IPS DF 4.7 (cell line): ENCODE measurements around the gene ADAMTS13.

Source experiments
- DNase-seq: peaks from one replicate; pipeline ENCODE4 v3.0.0-alpha.2; 2013; ENCODE audit warnings: low spot score; ENCODE audit errors: extremely low read depth

Gene ADAMTS13

DNA sequence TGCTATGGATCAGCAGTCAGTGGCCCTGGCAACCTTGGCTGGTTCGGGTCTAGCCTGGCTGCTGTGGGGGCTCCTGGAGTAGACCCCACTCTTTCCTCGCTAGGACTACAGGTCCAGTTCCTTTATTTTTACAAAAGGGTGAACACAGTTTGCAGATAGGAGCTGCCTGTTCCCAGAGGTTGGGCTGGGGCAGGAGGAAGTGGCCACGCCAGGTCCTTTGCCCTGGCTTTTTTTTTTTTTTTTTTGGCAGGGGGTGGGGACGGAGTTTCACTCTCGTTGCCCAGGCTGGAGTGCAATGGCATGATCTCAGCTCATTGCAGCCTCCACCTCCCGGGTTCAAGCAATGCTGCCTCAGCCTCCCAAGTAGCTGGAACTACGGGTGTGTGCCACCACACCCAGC is 48.8 kb downstream of the ADAMTS13 start:
- no peak for DNase-seq

DNA sequence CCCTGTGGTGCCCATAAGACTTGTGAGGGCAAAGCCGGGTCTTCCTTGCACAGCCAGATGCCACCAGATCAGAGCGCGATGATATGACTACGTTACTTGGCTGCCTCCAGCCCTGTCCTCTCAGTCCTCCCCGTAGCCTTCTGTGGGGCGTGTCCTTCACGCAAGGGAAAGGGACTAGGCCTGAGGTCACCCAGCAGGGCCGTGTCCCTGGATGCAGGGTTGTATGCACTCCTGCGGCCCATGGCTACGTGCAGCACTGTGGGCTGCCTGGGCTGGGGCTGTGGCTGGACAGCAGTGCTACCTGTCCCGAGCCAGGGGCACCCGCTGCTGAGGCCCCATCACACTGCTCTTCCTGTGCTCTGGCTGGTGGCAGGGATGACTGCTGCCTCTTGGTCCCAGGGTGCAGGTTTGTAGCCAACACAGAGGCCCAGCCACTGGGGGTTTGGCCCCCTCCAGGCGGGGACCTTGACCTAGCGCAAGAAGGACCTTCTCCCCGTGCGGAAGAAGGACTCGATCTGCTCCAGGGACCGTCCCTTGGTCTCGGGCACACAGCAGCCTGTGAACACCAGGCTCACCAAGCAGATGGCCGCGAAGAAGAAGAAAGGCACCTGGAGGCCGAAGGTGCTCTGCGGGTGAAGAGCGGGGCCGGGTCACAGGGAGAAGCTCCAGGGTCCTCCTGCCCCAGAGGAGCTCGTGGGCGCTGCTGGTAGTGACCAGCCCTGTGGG is 49.5 kb downstream of the ADAMTS13 start:
- DNase-seq: no peak

DNA sequence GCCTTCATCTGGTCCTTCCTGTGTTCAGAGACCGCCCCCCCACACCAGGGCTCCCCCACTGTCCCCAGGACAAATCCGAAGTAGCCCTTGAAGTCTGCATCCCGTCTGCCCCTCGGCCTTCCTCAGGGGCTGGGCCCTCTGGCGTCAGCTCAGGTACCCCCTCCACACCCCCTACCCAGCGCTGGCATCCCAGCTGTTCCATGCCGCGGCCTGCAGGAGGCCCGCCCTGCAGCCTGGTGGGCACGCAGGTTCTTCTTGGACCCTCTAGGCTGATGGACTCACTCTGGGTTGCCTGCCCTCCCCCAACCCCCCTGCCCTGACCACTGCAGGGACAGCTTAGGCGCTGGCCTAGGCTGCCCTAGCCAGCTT is 50.1 kb downstream of the ADAMTS13 start:
- DNase-seq: no peak

DNA sequence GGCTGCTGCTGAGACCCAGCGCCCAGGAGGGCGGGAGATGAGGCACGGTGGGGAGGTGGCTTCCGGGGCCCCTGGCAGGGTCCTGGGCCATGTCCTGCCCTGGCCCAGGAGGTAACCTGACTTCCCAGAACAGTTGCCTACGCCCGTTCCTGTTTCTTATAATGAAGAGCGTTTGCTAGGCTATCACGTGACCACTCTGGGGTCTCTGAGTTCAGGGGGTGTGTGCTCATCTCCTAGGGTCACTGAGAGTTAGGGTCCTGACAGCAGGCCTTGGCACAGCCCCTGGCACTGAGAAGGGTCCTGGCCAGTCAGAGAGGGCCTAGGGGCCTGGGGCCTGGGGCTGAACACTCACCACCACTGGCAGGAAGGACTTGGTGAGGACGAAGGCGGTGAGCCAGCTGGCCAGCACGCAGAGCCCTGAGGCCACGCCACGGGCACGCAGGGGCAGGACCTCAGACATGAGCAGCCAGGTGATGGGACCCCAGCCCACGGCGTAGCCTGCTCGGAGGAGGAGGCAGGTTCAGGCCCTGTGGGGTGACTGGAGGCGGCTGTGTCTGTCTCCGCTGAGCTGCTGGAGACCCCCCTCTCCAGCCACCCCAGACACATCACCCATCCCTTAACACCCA is 50.7 kb downstream of the ADAMTS13 start:
- no peak for DNase-seq

DNA sequence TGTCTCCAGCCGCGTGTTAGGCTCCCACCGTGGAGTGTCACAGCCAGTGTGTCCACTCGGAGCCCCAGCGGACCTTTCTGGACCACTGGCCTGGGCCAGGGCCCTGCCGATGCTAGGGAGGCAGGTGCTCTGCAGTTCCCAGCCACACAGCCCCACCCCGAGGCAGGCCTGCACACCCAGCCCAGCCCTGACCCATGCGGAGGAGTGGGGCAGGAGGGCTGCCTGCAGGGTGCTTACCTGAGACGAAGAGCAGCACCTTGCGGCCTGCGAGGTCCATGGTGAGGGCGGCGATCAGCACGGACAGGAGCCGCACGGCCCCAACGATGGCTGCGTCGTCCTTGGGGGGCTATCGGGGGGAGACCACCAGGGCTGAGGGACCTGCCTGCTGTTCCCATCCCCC is 51.6 kb downstream of the ADAMTS13 start:
- DNase-seq: no peak

DNA sequence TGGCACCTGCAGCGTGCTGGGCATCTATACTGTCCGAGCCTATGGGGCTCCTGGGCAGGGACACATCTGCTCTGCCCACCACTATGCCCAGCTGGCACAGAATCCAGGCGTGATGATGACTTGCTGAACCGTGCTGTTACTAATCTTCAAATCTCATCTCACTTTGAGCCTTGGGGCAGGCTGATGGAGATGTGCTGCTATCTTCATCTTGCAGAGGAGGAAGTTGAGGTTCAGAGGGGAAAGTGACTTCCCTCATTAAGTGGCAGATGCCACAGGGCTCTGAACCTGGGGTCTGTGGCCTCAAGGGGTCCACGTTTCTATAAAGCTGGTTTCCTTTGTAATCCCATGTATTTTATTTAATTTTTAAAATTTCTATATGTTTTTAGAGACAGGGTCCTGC is 52.0 kb downstream of the ADAMTS13 start:
- DNase-seq: no peak

DNA sequence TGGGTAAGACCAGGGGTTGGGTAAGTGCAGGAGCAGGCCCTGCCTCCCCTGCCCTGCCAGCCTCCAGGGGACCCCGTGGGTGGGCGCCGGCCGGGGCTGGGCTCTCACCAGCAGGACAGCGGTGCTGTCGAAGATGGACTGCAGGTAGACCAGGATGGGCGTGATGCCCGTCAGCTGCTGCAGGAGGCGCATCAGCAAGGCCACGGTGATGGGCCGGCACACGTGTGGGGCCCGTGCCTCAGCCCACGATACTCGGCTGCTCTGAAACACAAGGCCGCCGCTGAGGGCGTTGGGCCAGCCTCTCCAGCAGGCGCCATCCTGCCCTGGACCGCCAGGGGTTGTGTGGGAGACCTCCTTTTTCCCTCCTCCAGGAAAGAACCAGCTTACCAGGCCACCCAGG is 52.7 kb downstream of the ADAMTS13 start:
- DNase-seq: no peak

DNA sequence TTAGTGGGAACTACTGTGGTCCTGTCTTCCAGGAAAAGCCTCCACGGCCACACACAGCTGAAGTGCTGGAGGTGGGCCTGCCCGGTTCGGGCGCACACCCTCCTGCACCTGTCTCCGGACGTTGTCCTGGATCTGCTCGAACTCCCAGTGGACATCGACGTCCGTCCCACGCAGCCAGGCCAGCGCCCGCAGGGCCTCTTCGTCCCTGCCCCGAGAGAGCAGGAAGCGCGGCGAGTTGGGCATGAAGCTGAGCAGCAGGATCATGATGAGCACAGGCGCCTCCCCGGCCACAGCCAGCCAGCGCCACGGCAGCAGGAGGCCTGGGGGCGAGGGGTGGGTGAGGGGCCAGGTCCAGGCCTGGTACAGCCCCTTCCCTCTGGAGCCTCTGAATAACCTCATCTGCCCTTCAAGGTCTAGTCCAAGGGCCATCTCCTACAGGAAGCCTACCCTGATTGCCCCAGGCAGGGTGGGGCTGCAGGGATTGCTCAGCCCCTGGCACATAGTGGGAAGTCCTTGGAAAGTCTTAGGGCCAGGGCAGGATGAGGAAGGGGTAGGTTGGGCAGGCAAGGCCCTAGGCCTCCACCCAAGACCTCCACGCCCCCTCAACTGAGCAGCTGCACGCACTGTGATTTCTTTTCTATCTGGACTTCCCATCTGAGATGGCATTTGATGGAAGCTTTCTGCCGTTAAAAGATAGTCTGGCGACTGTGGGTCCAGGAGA is 53.3 kb downstream of the ADAMTS13 start:
- no peak for DNase-seq

DNA sequence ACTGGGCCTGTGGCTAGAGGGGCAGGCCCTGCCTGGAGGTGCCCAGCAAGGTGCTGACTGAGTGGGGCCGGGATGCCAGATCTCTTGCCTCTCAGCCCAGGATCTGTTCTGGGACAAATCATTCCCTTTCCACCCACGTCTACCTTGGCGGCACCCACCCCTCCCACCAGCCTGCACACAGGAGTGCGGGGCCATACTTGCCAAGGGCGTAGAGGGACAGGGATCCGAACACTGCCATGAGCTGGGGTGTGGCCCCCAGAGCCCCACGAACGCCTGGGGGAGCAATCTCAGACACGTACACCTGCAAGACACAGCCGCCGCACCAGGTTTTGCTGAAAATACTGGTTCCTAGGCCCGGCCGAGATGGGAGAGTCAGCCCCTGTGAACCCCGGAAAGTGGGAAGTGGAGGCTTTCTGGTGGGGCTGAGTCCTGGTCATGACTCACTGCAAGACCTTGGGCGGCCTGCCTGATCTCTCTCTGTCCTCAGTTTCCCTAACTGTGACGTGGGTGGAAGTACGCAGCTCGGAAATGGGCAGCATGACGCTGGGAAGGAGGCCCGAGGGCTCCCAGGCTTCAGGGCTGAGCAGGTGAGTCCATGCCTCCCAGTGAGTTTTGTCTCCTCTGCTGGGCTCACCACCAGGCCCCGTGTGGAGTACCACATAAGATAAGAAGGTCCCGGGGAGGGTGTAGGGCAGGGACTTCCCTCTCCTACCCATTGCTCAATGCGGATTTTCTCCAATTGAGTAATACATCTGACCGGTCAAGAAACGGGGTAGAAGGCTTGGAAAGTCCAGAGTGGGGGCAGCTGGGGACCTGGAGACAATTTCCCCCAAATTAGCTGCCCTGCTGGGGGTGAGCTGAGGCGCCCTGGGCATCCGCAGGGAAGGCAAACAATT is 54.1 kb downstream of the ADAMTS13 start:
- DNase-seq: no peak

DNA sequence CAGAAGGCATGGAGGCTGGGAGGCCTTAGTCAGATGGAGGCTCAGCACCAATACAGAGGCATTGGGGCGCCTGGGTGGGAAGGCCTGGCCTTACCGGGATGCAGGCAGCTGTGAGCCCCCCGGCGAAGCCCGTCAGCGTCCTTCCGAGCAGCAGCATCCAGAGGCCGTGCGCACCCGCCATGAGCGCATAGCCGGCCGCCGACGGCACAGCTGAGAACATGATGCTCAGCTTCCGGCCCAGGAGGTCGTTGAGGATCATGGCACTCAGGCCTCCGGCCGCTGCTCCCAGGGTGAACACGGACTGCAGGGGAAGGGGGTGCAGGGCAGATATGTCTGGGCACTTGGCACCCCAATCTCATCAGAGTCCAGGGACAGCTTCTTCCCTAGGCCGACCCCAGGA is 54.8 kb downstream of the ADAMTS13 start:
- no peak for DNase-seq

DNA sequence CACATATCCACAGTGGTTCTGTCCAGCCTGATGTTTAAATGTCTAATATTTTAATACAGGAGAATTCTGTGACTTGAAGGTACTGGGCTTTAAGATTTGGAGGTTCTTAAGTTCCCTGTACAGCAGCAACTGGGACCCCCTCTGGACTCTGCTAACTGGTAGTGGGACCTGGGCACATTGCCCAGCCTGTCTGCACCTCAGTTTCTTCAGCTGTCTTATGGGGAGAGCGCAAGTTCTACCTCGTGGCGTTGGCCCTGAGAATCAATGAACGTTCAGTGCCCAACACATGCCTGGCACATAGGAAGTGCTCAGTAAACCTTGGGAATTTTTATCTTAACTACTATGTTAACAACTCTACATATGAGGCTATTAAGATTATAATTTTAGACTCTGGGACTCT is 55.3 kb downstream of the ADAMTS13 start:
- DNase-seq: no peak

DNA sequence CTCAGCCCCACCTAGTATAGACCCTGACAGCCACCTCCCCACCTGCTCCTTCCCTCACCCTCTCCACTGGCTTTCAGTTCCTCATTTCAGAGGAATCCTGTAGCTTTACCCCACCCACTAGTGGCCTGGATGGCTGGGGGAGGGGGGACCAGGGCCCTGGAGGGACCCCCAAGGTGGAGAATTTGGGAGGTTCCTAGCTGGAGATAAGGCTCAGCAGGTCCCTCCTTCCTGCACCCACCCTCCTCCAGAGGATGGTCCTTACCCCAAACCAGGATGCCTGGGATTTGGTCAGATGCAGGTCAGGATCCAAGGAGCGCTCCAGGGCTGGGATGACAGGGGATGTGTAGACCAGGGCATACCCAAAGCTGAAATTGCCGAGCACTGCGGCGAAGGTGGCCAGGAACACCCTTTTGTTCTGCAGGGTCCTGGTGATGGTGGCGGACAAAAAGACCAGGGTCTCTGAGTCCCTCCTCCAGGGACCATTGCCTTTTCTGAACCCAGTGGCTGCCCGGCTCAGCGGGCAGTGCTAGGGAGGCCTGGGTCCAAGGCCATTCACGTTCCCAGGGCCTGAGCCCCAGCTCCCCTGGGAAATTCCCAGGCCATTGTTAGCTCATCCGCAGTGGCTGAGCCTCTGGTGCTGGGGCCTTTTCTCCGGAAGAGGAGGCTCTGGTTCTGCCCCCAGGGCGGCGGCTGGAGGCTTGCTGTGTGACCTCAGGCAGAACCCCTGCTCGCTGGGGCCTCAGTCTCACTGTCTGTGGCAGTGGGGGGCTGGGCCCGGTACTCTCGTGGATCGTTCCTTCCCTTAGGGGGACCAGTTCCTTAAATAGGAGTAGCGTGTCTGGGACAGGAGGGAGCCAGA is 56.1 kb downstream of the ADAMTS13 start:
- DNase-seq: no peak

DNA sequence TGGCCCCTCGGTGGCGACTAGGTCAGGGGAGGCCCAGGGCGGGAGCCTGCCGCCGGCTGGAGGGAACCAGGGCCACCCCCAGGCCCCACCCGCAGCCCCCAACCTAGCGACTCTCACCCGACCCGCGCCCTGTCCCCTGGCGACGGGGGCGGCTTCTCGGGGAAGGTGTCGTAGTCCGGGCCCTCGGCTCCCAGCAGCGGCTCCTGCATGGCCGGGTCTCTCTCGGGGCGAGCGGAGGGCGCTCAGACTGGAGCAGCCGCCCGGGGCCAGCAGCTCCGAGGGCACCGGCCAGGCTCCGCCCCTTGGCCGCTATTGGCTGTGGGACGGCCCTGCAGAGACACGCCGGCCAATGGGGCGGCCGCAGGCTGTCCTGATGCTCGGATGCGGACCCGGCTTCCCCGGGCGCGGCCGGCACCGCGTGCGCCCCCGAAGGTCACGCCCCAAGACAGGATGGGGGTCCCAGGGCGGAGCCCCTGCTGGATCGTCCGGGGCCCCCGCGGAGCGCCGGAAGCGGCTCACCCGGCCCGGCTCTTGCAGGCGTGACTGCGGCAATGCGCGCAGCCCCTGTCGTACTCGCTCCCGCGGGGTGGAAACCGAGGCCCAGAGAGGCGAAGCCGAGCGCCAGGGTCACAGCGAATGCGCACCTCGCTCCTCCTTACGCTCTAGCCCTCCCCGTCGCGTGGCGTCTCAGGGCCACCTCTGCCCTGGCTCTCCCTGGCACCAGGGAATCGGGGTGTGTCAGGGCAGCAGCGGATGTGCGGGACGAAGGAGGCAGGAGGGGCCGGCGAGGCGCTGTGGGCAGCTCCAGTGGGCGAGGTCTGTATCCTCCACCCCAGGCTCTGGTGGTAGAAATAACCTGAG is 56.9 kb downstream of the ADAMTS13 start, which contains the start of gene SLC2A6:
Gene SLC2A6, minus strand, starts transcription at position 249 of the 861 bp plus-strand sequence. Its CDS starts 40 bp downstream, at position 209.
- no peak for DNase-seq

DNA sequence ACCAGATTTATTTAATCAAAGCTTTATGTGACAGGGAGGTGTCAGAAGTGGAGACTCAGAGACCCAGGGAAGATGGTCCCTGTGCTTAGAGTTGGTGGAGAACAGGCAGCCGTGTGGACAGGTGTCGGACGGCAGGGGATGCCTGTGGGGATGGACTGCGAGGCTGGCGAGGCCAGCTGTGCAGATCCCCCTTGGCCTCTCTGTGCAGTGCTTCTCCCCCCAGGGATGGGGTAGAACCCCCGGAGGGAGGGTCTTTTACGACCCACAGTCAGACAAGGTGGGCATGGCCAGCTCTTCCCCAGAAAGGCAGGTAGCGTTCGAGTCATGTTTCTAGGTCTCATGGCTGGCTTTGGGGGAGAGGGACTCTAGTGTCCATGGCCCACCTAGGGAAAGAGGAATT is 61.4 kb downstream of the ADAMTS13 start:
- DNase-seq: no peak

DNA sequence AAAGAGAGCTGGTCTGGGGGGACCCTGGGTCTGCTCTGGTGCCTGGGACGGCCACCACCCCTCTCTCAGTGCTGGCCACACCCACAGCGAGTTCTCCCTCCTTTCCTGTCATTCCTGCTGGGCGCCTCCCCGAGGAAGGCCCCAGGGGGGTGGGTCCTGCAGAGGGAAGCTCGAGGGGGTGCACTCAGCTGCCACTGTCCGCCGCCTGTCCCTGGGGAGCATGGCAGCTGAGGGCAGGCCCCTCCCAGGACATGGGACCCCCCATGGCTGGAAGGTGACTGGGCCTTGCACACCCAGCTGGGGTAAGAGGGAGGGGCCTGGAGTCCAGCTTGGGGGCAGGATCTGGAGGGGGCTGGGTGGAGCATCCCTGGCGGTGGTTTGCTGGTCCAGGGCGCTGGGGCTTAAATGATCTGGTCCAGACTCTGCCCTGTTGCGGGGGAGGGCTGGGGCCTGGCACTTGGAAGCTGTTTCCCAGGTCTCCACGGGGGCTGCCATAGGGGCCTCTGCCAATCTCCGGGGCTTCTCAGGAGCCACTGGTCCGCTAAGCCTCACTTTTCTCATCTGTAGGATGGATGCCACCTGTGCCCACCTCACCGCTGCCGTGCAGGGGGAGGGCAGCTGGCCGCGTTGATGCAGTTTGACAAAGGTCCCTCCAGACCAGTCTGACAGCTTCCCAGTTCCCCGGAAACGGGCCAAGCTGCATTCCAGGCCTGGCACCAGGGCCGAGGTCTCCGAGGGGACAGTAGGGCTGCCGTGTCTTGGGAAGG is 62.7 kb downstream of the ADAMTS13 start:
- DNase-seq: no peak

DNA sequence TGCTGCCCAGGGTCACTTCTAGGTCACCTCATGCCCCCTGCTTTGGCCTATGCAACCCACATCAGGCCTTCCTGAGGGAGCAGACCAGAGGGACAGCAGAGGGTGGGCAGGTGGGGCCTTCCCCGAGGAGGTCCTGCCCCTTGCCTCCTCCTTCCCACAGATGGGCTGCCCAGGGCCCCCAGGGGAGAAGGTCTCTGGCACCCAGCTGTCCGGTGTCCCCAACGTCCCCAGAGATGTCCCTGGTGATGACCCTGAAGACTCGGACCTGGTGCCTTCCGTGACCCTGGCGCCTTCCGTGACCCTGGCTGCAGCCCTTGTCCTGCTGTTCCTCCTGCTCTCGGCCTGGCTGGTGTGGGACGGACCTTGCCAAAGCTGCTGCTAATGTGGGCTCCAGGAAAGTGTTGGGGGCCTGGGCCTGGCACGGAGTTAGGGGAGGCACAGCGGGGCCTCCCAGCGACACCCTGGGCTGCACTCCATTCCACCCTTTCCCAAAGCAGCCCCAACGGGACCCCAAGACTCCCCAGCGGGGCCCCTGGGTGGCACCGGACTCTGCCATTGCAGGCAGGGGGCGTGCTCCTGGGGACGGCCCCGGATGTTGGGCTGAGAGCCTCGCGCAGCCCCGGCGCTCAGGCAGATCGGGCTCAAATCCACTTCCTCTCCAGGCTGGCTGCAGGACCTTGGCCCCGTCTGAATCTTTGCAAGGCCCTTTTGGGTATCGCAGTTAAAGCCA is 63.5 kb downstream of the ADAMTS13 start:
- DNase-seq: no peak

DNA sequence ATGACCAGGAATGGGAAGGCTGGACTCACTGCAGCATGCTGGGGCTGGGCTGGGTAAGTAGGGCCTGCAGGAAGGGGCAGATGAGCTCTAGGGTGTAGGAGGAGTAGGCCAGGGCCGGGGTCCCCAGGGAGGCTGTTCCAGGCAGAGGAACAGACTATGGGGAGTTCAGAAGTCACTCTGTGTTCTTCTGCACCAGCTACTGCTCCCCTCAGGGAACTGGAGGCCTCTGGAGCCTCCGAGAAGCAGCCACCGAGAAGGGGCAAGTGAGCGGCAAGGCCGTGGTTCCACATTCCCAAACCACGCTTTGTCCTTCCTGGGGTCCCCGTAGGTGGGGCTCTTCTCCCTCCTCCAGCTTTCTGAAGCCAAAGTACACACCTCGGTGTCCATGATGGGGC is 65.2 kb downstream of the ADAMTS13 start:
- no peak for DNase-seq

DNA sequence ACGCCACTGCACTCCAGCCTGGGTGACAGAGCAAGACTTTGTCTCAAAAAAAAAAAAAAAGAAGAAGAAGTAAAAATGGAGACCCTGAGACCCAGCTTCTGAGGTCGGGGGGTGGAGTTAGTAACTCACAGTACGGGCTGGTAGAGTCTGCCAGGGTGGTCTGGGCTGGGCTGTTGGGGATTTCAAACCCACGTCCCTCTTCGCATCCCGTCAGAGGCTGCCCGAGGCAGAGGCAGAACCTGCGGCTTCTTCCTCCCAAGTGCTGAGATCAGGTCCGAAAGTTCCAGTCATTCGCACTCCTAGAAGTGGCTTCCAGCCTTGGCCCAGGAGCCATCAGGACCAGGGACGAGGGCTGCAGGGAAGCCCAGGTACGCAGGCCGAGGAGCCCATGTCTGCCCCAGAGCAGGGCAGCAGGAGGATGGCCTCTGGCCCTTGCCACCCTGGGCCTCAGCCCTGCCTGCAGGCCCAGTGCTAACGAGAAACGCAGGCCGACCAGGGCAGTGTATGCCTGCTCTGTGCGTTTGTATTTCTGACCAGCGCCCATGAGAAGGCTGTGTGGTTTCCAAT is 66.6 kb downstream of the ADAMTS13 start:
- no peak for DNase-seq
